K562 (cell line): ENCODE measurements around the gene SLC4A9. TPM values are rescaled to one million over a fixed set of nuclear protein-coding genes. Genes with fewer than 3 reads are reported as not detected.

Experiments used
- ASH1L ChIP-seq: fragments of 450-650 bp; IDR thresholded peaks from 2 replicates; pipeline ENCODE4 v1.6.1; 2018; ENCODE audit warnings: borderline replicate concordance, mild to moderate bottlenecking, low read depth; ENCODE audit not compliant: partially characterized antibody
- BRD4 ChIP-seq: fragments of 200-600 bp; sonication (generic); IDR thresholded peaks from 2 replicates; pipeline ENCODE4 v1.6.1; 2017; ENCODE audit warnings: inconsistent platforms
- CAMTA2 ChIP-seq: fragments of 250-450 bp; sonication (Bioruptor Pico); conservative IDR thresholded peaks from 2 replicates; pipeline ENCODE4 v1.5.1; 2022
- E4F1 ChIP-seq: fragments of 250-450 bp; sonication (Bioruptor Pico); IDR thresholded peaks from 2 replicates; pipeline ENCODE4 v1.5.0; 2021; ENCODE audit warnings: mild to moderate bottlenecking, borderline replicate concordance
- EP300 ChIP-seq: IDR thresholded peaks from 2 replicates; pipeline ENCODE4 v1.6.1; 2012; ENCODE audit warnings: low read length, improper control_type of control experiment
- HBP1 ChIP-seq: fragments of 450-650 bp; formaldehyde crosslinking; IDR thresholded peaks from 2 replicates; pipeline ENCODE4 v1.4.0; 2022; ENCODE audit warnings: missing genetic modification characterization
- MLLT1 ChIP-seq, 2 experiments: fragments of 450-650 bp; IDR thresholded peaks; 2 replicates each; pipeline ENCODE4 v1.6.1; 2016
- PBX2 ChIP-seq, 2 experiments: IDR thresholded peaks in 1 of 2; conservative IDR thresholded peaks in 1 of 2; 2 replicates each; pipeline ENCODE4 v1.6.1; 2016; ENCODE audit warnings: low read depth in 2 of 2, mild to moderate bottlenecking in 1 of 2, missing compliant biosample characterization in 1 of 2, missing genetic modification characterization in 1 of 2, moderate library complexity in 1 of 2
- POLR2A ChIP-seq: fragments of 450-650 bp; conservative IDR thresholded peaks from 2 replicates; pipeline ENCODE4 v1.6.1; 2016
- POLR2AphosphoS5 ChIP-seq: IDR thresholded peaks from 2 replicates; pipeline ENCODE4 v1.6.1; 2011; ENCODE audit warnings: mild to moderate bottlenecking, low read depth, low read length, moderate library complexity; ENCODE audit not compliant: control insufficient read depth, insufficient read depth
- RBM17 ChIP-seq: fragments of 200-400 bp; formaldehyde crosslinking; IDR thresholded peaks from 2 replicates; pipeline ENCODE4 v1.6.1; 2017; ENCODE audit warnings: low read depth, mild to moderate bottlenecking, low read length, borderline replicate concordance
- SNIP1 ChIP-seq: fragments of 450-650 bp; IDR thresholded peaks from 2 replicates; pipeline ENCODE4 v1.7.1; 2017; ENCODE audit warnings: low read depth, mild to moderate bottlenecking
- SOX6 ChIP-seq: fragments of 450-650 bp; IDR thresholded peaks from 2 replicates; pipeline ENCODE4 v1.6.1; 2014; ENCODE audit warnings: mild to moderate bottlenecking
- SPI1 ChIP-seq: IDR thresholded peaks from 2 replicates; pipeline ENCODE4 v1.6.1; 2011; ENCODE audit warnings: low read depth, low read length, control low read depth, borderline replicate concordance
- TFE3 ChIP-seq: fragments of 450-650 bp; formaldehyde crosslinking; IDR thresholded peaks from 2 replicates; pipeline ENCODE4 v1.4.0; 2020; ENCODE audit warnings: mild to moderate bottlenecking, mixed read lengths
- ZNF239 ChIP-seq: fragments of 250-450 bp; sonication (Bioruptor Pico); IDR thresholded peaks from 2 replicates; pipeline ENCODE4 v1.4.0; 2020; ENCODE audit warnings: mild to moderate bottlenecking
- ZNF431 ChIP-seq: sonication (generic); formaldehyde crosslinking; IDR thresholded peaks from 2 replicates; pipeline ENCODE4 v1.8.0; 2022; ENCODE audit warnings: mild to moderate bottlenecking, missing genetic modification reagents
- polyA plus RNA-seq, 8 experiments: library from polyadenylated mRNA; depleted of rRNA in 4 of 8; stranded (reverse) in 5 of 8; unstranded in 3 of 8; fragments of >200 nt; fragmentation: Nextera tagmentation in 2 of 8; fragmentation: Illumina TruSeq in 1 of 8; extraction: Ambion mirVana in 2 of 8; extraction: Trizol in 1 of 8; gene quantifications; 2 replicates each; pipeline versions ENCODE4 v1.2.1 to v1.2.3, GENCODE V29; 2011 to 2014; ENCODE audit warnings: inconsistent platforms in 1 of 8, missing spikeins in 1 of 8
- total RNA-seq, 7 experiments: library from RNA; depleted of rRNA in 6 of 7; stranded (reverse); fragments of >200 nt in 6 of 7; fragmentation: Illumina TruSeq in 2 of 7; extraction: Trizol in 2 of 7; gene quantifications; 2 replicates each; pipeline versions ENCODE4 v1.2.1 to v1.2.3, GENCODE V29; 2011 to 2021; ENCODE audit warnings: low replicate concordance in 1 of 7

The SLC4A9 gene
- total and polyA plus RNA-seq, 9 of the 15 experiments (the other 6 are each of a cell fraction or from before 2014, with no cell fraction given) = 0.05 to 0.13 TPM; not detected in 7

- TF ChIP-seq SNIP1 (no peak), EP300 (no peak), SPI1 (peak; percentile 80; the same call in 1 of the 2 replicates), CAMTA2 (CRISPR knock-in tag) (no peak), POLR2AphosphoS5 (peak; percentile 65), ZNF431 (CRISPR knock-in tag) (0 out of 2 replicates have a peak, but pooled peaks have one; percentile 66), ASH1L (peak; percentile 99), ZNF239 (CRISPR knock-in tag) (no peak), POLR2A (peak; percentile 90), HBP1 (CRISPR knock-in tag) (peak; percentile 64; the same call in 1 of the 2 replicates), E4F1 (CRISPR knock-in tag) (no peak), RBM17 (no peak), BRD4 (no peak), MLLT1 (IDR thresholded peaks at IDR 0.05) (peak in 1 of 2 experiments; percentile 99; a peak in 2 of 4 replicates), TFE3 (CRISPR knock-in tag) (peak; percentile 24), PBX2 (CRISPR knock-in tag; IDR thresholded peaks at IDR 0.05; ENCODE audit: low read depth) (peak; percentile 85), PBX2 (tag; conservative IDR thresholded peaks at IDR 0.05; ENCODE audit: low read depth) (peak; percentile 100), SOX6 (peak; percentile 10; the same call in 1 of the 2 replicates)
Measured at GRCh38 chr5:140401362-140402257, 41.6 kb downstream of the SLC4A9 start, which contains the start of gene ANKHD1 (continued).
